HEK293 (cell line): ENCODE results near the gene SURF2.

Experiments
- BCL11A ChIP-seq: fragments of 450-650 bp; formaldehyde crosslinking; IDR thresholded peaks from 2 replicates; pipeline ENCODE4 v1.5.1; 2016; ENCODE audit warnings: low read depth, missing biosample characterization, missing genetic modification characterization
- EGR2 ChIP-seq: fragments of 450-650 bp; formaldehyde crosslinking; IDR thresholded peaks from 2 replicates; pipeline ENCODE4 v1.5.1; 2016; ENCODE audit warnings: low read depth, missing biosample characterization, missing genetic modification characterization
- HOXA7 ChIP-seq: sonication (generic); formaldehyde crosslinking; IDR thresholded peaks from 2 replicates; pipeline ENCODE4 v1.8.1; 2022; ENCODE audit warnings: missing genetic modification reagents, borderline replicate concordance
- OVOL3 ChIP-seq: fragments of 450-650 bp; formaldehyde crosslinking; IDR thresholded peaks from 2 replicates; pipeline ENCODE4 v1.5.1; 2016; ENCODE audit warnings: missing biosample characterization, missing genetic modification characterization
- RBAK ChIP-seq: fragments of 450-650 bp; formaldehyde crosslinking; IDR thresholded peaks from 2 replicates; pipeline ENCODE4 v1.5.1; 2016; ENCODE audit warnings: missing biosample characterization, missing genetic modification characterization
- REPIN1 ChIP-seq: fragments of 450-650 bp; formaldehyde crosslinking; IDR thresholded peaks from 2 replicates; pipeline ENCODE4 v1.5.1; 2017; ENCODE audit warnings: missing biosample characterization, missing genetic modification characterization, low read depth
- SP7 ChIP-seq: fragments of 450-650 bp; formaldehyde crosslinking; IDR thresholded peaks from 2 replicates; pipeline ENCODE4 v1.5.1; 2016; ENCODE audit warnings: missing biosample characterization, missing genetic modification characterization
- ZBTB1 ChIP-seq: fragments of 450-650 bp; formaldehyde crosslinking; IDR thresholded peaks from 2 replicates; pipeline ENCODE4 v1.5.1; 2016; ENCODE audit warnings: missing biosample characterization, missing genetic modification characterization
- ZBTB44 ChIP-seq: fragments of 450-650 bp; IDR thresholded peaks from 2 replicates; pipeline ENCODE4 v1.5.1; 2018; ENCODE audit warnings: missing biosample characterization, mild to moderate bottlenecking, missing genetic modification characterization
- ZBTB49 ChIP-seq: fragments of 450-650 bp; formaldehyde crosslinking; IDR thresholded peaks from 2 replicates; pipeline ENCODE4 v1.5.1; 2016; ENCODE audit warnings: missing biosample characterization, missing genetic modification characterization, low read depth
- ZBTB7A ChIP-seq: fragments of 450-650 bp; formaldehyde crosslinking; IDR thresholded peaks from 2 replicates; pipeline ENCODE4 v1.5.1; 2016; ENCODE audit warnings: low read depth, missing biosample characterization, missing genetic modification characterization
- ZFP37 ChIP-seq: fragments of 450-650 bp; formaldehyde crosslinking; IDR thresholded peaks from 2 replicates; pipeline ENCODE4 v1.5.1; 2016; ENCODE audit warnings: missing biosample characterization, missing genetic modification characterization
- ZNF133 ChIP-seq: fragments of 450-650 bp; formaldehyde crosslinking; IDR thresholded peaks from 2 replicates; pipeline ENCODE4 v1.5.1; 2016; ENCODE audit warnings: missing biosample characterization, missing genetic modification characterization
- ZNF155 ChIP-seq: fragments of 450-650 bp; formaldehyde crosslinking; IDR thresholded peaks from 2 replicates; pipeline ENCODE4 v1.5.1; 2016; ENCODE audit warnings: missing biosample characterization, missing genetic modification characterization
- ZNF157 ChIP-seq: fragments of 450-650 bp; formaldehyde crosslinking; IDR thresholded peaks from 2 replicates; pipeline ENCODE4 v1.5.1; 2016; ENCODE audit warnings: missing biosample characterization, missing genetic modification characterization
- ZNF174 ChIP-seq: fragments of 450-650 bp; formaldehyde crosslinking; IDR thresholded peaks from 2 replicates; pipeline ENCODE4 v1.5.0; 2017; ENCODE audit warnings: missing biosample characterization, mild to moderate bottlenecking, missing genetic modification characterization
- ZNF324 ChIP-seq: fragments of 450-650 bp; formaldehyde crosslinking; IDR thresholded peaks from 2 replicates; pipeline ENCODE4 v1.5.1; 2016; ENCODE audit warnings: missing biosample characterization, missing genetic modification characterization
- ZNF362 ChIP-seq: fragments of 450-650 bp; formaldehyde crosslinking; IDR thresholded peaks from 2 replicates; pipeline ENCODE4 v1.5.1; 2016; ENCODE audit warnings: missing biosample characterization, missing genetic modification characterization
- ZNF391 ChIP-seq: fragments of 450-650 bp; formaldehyde crosslinking; IDR thresholded peaks from 2 replicates; pipeline ENCODE4 v1.5.1; 2016; ENCODE audit warnings: low read depth, missing biosample characterization, missing genetic modification characterization, borderline replicate concordance
- ZNF416 ChIP-seq: fragments of 450-650 bp; formaldehyde crosslinking; IDR thresholded peaks from 2 replicates; pipeline ENCODE4 v1.5.1; 2016; ENCODE audit warnings: missing biosample characterization, missing genetic modification characterization
- ZNF426 ChIP-seq: fragments of 450-650 bp; formaldehyde crosslinking; IDR thresholded peaks from 2 replicates; pipeline ENCODE4 v1.5.1; 2017; ENCODE audit warnings: missing biosample characterization, missing genetic modification characterization, mild to moderate bottlenecking, inconsistent platforms, moderate library complexity
- ZNF521 ChIP-seq: fragments of 450-650 bp; formaldehyde crosslinking; IDR thresholded peaks from 2 replicates; pipeline ENCODE4 v1.5.1; 2017; ENCODE audit warnings: missing biosample characterization, mild to moderate bottlenecking, missing genetic modification characterization
- ZNF561 ChIP-seq: fragments of 450-650 bp; IDR thresholded peaks from 2 replicates; pipeline ENCODE4 v1.5.1; 2018; ENCODE audit warnings: missing biosample characterization, missing genetic modification characterization, borderline replicate concordance
- ZNF610 ChIP-seq: fragments of 450-650 bp; formaldehyde crosslinking; IDR thresholded peaks from 2 replicates; pipeline ENCODE4 v1.5.1; 2016; ENCODE audit warnings: missing biosample characterization, missing genetic modification characterization, borderline replicate concordance
- ZNF629 ChIP-seq: fragments of 450-650 bp; formaldehyde crosslinking; IDR thresholded peaks from 2 replicates; pipeline ENCODE4 v1.5.1; 2017; ENCODE audit warnings: missing biosample characterization, missing genetic modification characterization
- ZNF677 ChIP-seq: fragments of 450-650 bp; IDR thresholded peaks from 2 replicates; pipeline ENCODE4 v1.5.0; 2018; ENCODE audit warnings: missing biosample characterization, mild to moderate bottlenecking, missing genetic modification characterization, moderate library complexity
- ZNF776 ChIP-seq: fragments of 450-650 bp; formaldehyde crosslinking; IDR thresholded peaks from 2 replicates; pipeline ENCODE4 v1.5.0; 2017; ENCODE audit warnings: missing biosample characterization, missing genetic modification characterization, borderline replicate concordance
- ZSCAN5A ChIP-seq: fragments of 450-650 bp; formaldehyde crosslinking; IDR thresholded peaks from 2 replicates; pipeline ENCODE4 v1.5.1; 2016; ENCODE audit warnings: missing biosample characterization, missing genetic modification characterization
- TF ChIP-seq, protein P1 (sequence below): fragments of 450-650 bp; formaldehyde crosslinking; IDR thresholded peaks from 2 replicates; pipeline ENCODE4 v1.5.1; 2017; ENCODE audit warnings: missing biosample characterization, missing genetic modification characterization
- TF ChIP-seq, protein P2 (sequence below): fragments of 450-650 bp; formaldehyde crosslinking; IDR thresholded peaks from 2 replicates; pipeline ENCODE4 v1.5.1; 2017; ENCODE audit warnings: missing biosample characterization, missing genetic modification characterization

The SURF2 gene

DNA sequence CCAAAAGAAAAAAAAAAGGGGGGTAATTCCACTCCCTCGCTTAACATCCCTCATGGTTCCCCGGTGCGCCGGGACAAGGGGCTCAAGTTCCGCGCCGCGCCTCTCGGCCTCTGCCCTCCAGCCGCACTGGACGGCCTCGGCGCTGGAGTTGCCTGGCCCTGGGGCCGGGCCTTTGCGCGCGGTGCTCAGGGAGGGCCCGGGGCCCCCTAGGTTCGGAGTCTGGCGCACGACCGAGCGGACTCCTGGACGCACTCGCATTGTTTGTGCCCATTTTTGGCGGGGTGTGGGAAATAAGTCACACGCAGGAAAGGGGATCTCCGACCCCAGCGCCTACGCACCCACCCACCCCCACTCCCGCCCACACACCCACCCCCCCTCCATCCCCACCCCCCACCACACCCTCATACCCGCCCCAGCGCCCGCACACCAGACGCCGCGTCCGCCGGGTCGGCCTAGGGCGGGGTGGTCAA lies 8.8 kb upstream of the SURF2 start (continued):
- TF ChIP-seq REPIN1 (tag by site-specific recombination) (no peak), RBAK (tag by site-specific recombination) (no peak), SP7 (tag by site-specific recombination) (no peak), EGR2 (tag by site-specific recombination) (no peak), ZFP37 (tag by site-specific recombination) (no peak), ZNF677 (tag by site-specific recombination) (no peak), ZNF133 (tag by site-specific recombination) (no peak), ZNF629 (tag by site-specific recombination) (no peak), OVOL3 (tag by site-specific recombination) (no peak), ZNF426 (no peak), ZNF174 (no peak), ZBTB44 (tag by site-specific recombination) (no peak), BCL11A (no peak), ZNF561 (tag by site-specific recombination) (0 out of 2 replicates have a peak, but pooled peaks have one; percentile 60), ZNF776 (tag by site-specific recombination) (no peak), ZNF610 (tag by site-specific recombination) (no peak), ZNF521 (tag by site-specific recombination) (no peak), ZNF391 (no peak; the same call in 1 of the 2 replicates), ZSCAN5A (tag by site-specific recombination) (no peak), ZNF362 (tag by site-specific recombination) (no peak), ZNF157 (tag by site-specific recombination) (0 out of 2 replicates have a peak, but pooled peaks have one; percentile 23), ZBTB49 (no peak), HOXA7 (CRISPR knock-in tag) (no peak), ZNF324 (tag by site-specific recombination) (no peak), ZBTB1 (tag by site-specific recombination) (no peak), ZNF416 (tag by site-specific recombination) (no peak), ZBTB7A (0 out of 2 replicates have a peak, but pooled peaks have one; percentile 11), ZNF155 (no peak)
- TF ChIP-seq, protein P1, sequence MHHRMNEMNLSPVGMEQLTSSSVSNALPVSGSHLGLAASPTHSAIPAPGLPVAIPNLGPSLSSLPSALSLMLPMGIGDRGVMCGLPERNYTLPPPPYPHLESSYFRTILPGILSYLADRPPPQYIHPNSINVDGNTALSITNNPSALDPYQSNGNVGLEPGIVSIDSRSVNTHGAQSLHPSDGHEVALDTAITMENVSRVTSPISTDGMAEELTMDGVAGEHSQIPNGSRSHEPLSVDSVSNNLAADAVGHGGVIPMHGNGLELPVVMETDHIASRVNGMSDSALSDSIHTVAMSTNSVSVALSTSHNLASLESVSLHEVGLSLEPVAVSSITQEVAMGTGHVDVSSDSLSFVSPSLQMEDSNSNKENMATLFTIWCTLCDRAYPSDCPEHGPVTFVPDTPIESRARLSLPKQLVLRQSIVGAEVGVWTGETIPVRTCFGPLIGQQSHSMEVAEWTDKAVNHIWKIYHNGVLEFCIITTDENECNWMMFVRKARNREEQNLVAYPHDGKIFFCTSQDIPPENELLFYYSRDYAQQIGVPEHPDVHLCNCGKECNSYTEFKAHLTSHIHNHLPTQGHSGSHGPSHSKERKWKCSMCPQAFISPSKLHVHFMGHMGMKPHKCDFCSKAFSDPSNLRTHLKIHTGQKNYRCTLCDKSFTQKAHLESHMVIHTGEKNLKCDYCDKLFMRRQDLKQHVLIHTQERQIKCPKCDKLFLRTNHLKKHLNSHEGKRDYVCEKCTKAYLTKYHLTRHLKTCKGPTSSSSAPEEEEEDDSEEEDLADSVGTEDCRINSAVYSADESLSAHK (tag by site-specific recombination) = no peak
- TF ChIP-seq, protein P2, sequence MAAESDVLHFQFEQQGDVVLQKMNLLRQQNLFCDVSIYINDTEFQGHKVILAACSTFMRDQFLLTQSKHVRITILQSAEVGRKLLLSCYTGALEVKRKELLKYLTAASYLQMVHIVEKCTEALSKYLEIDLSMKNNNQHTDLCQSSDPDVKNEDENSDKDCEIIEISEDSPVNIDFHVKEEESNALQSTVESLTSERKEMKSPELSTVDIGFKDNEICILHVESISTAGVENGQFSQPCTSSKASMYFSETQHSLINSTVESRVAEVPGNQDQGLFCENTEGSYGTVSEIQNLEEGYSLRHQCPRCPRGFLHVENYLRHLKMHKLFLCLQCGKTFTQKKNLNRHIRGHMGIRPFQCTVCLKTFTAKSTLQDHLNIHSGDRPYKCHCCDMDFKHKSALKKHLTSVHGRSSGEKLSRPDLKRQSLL = peak; percentile 63; the same call in 1 of the 2 replicates
